Left colon (tissue), 2 donors: ENCODE results near the gene MYMK. TPM values are rescaled to one million over a fixed set of nuclear protein-coding genes. Genes with fewer than 3 reads are reported as not detected.

Experiments
- ATAC-seq: fragments of 200-7000 bp; cut with Tn5 transposase; one replicate; pipeline ENCODE4 v1.9.1; 2020; ENCODE audit warnings: mild to moderate bottlenecking, moderate library complexity
- DNase-seq, 2 donors: peaks; one replicate each; pipeline ENCODE4 v3.0.0-alpha.2; 2020
- intact Hi-C, 2 donors: fragments of 100-400 bp; cut with DNase I in 1 of 2; cut with micrococcal nuclease in 1 of 2; formaldehyde crosslinking; loops; one replicate each; pipeline versions ENCODE4 v1.11.2 to v1.14.0; 2022; cut with DNase I, micrococcal nuclease
- total RNA-seq, 2 donors: library from RNA; stranded (reverse); fragmentation: NEBNext Ultra II Directional; extraction: Animal tissue kit (Norgen Biotek cat#: 25700); gene quantifications; one replicate each; pipeline ENCODE4 v1.2.1, GENCODE V29; 2021
- donor health status: DM: no; HTN: no; CAD: no.
- donor health status: DM: yes; HTN: yes; CAD: no.

The MYMK gene
- total RNA-seq, 2 donors from 2014 or later, result not detected

- ATAC-seq (no peak), DNase-seq (no peak)
- intact Hi-C loops, result no loop called here
Measured at GRCh38 chr9:133525677-133526076, 918 bp upstream of the MYMK start.

GRCh38 chr9:133524146-133524545 lies 613 bp downstream of the MYMK start:
- intact Hi-C loops, result no loop called here
- ATAC-seq, result no peak
- DNase-seq, result no peak

GRCh38 chr9:133523106-133523505 lies 1.7 kb downstream of the MYMK start:
- intact Hi-C loops, result no loop called here
- DNase-seq, result no peak
- no peak for ATAC-seq

- intact Hi-C loops, result no loop called here
- DNase-seq (peak in 1 of 2 donors; percentile 55), ATAC-seq (peak; percentile 94)
Measured at GRCh38 chr9:133522073-133522910, 2.5 kb downstream of the MYMK start.

- intact Hi-C loops, result no loop called here
- ATAC-seq (peak; percentile 7), DNase-seq (no peak)
Measured at GRCh38 chr9:133521122-133522072, 3.4 kb downstream of the MYMK start.

GRCh38 chr9:133520121-133520835 lies 4.5 kb downstream of the MYMK start:
- intact Hi-C loops, result no loop called here
- DNase-seq, result no peak
- no peak for ATAC-seq

- intact Hi-C loops, result no loop called here
- ATAC-seq, result no peak
Measured at GRCh38 chr9:133519693-133520092, 5.1 kb downstream of the MYMK start.

GRCh38 chr9:133518706-133519449 lies 5.9 kb downstream of the MYMK start:
- DNase-seq, result no peak
- no peak for ATAC-seq
- intact Hi-C loops, result no loop called here

More at GRCh38 chr9:133519693-133520092, 5.1 kb downstream of the MYMK start:
- no peak for DNase-seq

GRCh38 chr9:133518200-133518599 lies 6.6 kb downstream of the MYMK start:
- DNase-seq (no peak), ATAC-seq (no peak)
- intact Hi-C loops, result no loop called here

GRCh38 chr9:133517711-133518110 lies 7.0 kb downstream of the MYMK start:
- DNase-seq (no peak), ATAC-seq (no peak)
- intact Hi-C loops, result no loop called here

- ATAC-seq (no peak), DNase-seq (no peak)
- intact Hi-C loops, result no loop called here
Measured at GRCh38 chr9:133516961-133517350, 7.8 kb downstream of the MYMK start.

- no peak for ATAC-seq
- intact Hi-C loops, result no loop called here
- DNase-seq, result no peak
Measured at GRCh38 chr9:133516256-133516960, 8.4 kb downstream of the MYMK start.

- DNase-seq, result no peak
- ATAC-seq, result no peak
- intact Hi-C loops, result no loop called here
Measured at GRCh38 chr9:133515615-133516255, 9.0 kb downstream of the MYMK start.

GRCh38 chr9:133515240-133515610 lies 9.5 kb downstream of the MYMK start:
- DNase-seq, result no peak
- intact Hi-C loops, result no loop called here
- no peak for ATAC-seq

GRCh38 chr9:133514460-133515239 lies 10.1 kb downstream of the MYMK start:
- ATAC-seq (no peak), DNase-seq (no peak)
- intact Hi-C loops, result no loop called here

GRCh38 chr9:133513214-133514100 lies 11.3 kb downstream of the MYMK start:
- no peak for DNase-seq
- intact Hi-C loops, result no loop called here
- ATAC-seq, result no peak
